ENCODE results near the gene SH3D19. TPM values are rescaled to one million over a fixed set of nuclear protein-coding genes. Genes with fewer than 3 reads are reported as not detected.

Gene SH3D19
- total and polyA plus RNA-seq, 2 of the 4 experiments (the other 2 are of a cell fraction), result 14.4 to 27.2 TPM

GRCh38 chr4:151100531-151100930, 224.9 kb downstream of the SH3D19 start:
- no peak overlapping the region for H2BK120ac ChIP-seq (ENCODE audit: low read depth, low read length)
- H2BK5ac ChIP-seq (ENCODE audit: low read depth, low read length, poor library complexity, severe bottlenecking), result no peak overlapping the region
- H3K27ac ChIP-seq (ENCODE audit: insufficient read depth, low read length), result peak overlapping the region; percentile 37; the same call in 1 of the 2 replicates
- H3K23ac ChIP-seq (ENCODE audit: low read depth, low read length), result peak overlapping the region; percentile 93
- H3K4me3 ChIP-seq (ENCODE audit: insufficient read depth, low read depth, low read length), result peak overlapping the region; percentile 97
- ATAC-seq (ENCODE audit: low read depth) (no peak), DNase-seq (no peak)
- no peak overlapping the region for H3K18ac ChIP-seq (ENCODE audit: low read depth, low read length)
- intact Hi-C loops (cut with micrococcal nuclease), result no loop called here
- POLR2A ChIA-PET (ENCODE audit: unreplicated experiment), result interaction anchor here (0.6 kb wide), 1 partner anchor 1155 kb away, joined by 3 read pairs; no protein-coding TSS in a partner anchor
- peaks cover 54% of the 10 kb centered on the region for H4K20me1 ChIP-seq (ENCODE audit: insufficient read depth, low read length)
- no peaks in the 10 kb centered on the region for H3K9me1 ChIP-seq (ENCODE audit: insufficient read depth, low read length)
- no peaks in the 10 kb centered on the region for H3K27me3 ChIP-seq (ENCODE audit: control insufficient read depth, insufficient read depth, low read length)
- WGBS, 2 experiments (ENCODE audit: extremely low coverage in 2 of 2, insufficient read length in 1 of 2), result 0% methylated on average over 1 of the region's 3 CpGs; no CpG with 5 or more reads in 1 of the 2 experiments
- peak overlapping the region; percentile 91 for H3K14ac ChIP-seq (replicated peaks; ENCODE audit: low read depth, low read length)
- peaks cover 3 to 21% of the 10 kb centered on the region in 2 experiments; a peak in 3 of 4 replicates for H3K79me1 ChIP-seq (ENCODE audit: low read depth in 1 of 2, low read length in 2 of 2)
- H3K4ac ChIP-seq (ENCODE audit: low read depth, low read length), result no peak overlapping the region
- no peak overlapping the region for H4K5ac ChIP-seq (ENCODE audit: low read depth, low read length)
- peaks cover 25% of the 10 kb centered on the region for H3K36me3 ChIP-seq (ENCODE audit: control insufficient read depth, insufficient read depth, low read length)
- no peak overlapping the region; a peak in 1 of 4 replicates for H4K8ac ChIP-seq (ENCODE audit: low read depth in 2 of 2, low read length in 2 of 2)
- no peak for TF ChIP-seq CHD1 (IDR thresholded peaks at IDR 0.05; ENCODE audit: low read depth, low read length)
- TF ChIP-seq RAD21 (IDR thresholded peaks at IDR 0.05; ENCODE audit: low read length), result no peak
- no peak for TF ChIP-seq CEBPB (IDR thresholded peaks at IDR 0.05; ENCODE audit: low read depth, low read length)
- no peak for TF ChIP-seq ELK1 (IDR thresholded peaks at IDR 0.05; ENCODE audit: borderline replicate concordance, low read depth, low read length)
- no peak for TF ChIP-seq MAFK (IDR thresholded peaks at IDR 0.05; ENCODE audit: low read depth, low read length)
- no peak for TF ChIP-seq RFX5 (IDR thresholded peaks at IDR 0.05; ENCODE audit: low read depth, low read length)
- no peak for TF ChIP-seq RCOR1 (IDR thresholded peaks at IDR 0.05; ENCODE audit: insufficient replicate concordance, low read length)
- TF ChIP-seq POLR2A (IDR thresholded peaks at IDR 0.05; ENCODE audit: low read depth, low read length), result no peak
- no peak for TF ChIP-seq FOS (IDR thresholded peaks at IDR 0.05; ENCODE audit: low read depth, low read length)
- no peak for TF ChIP-seq BHLHE40 (IDR thresholded peaks at IDR 0.05; ENCODE audit: low read depth, low read length)
- in situ Hi-C loops (cut with MboI; ENCODE audit: low sequenced_read_pairs), result loop anchor here (25.0 kb wide), 2 partner anchors 512 to 1287 kb away; no protein-coding TSS in a partner anchor
- H3K56ac ChIP-seq (ENCODE audit: extremely low read depth, insufficient read depth, low read length), result no peak overlapping the region; the same call in 1 of the 2 replicates
- no peak overlapping the region for H2AFZ ChIP-seq (replicated peaks; ENCODE audit: low read length, poor library complexity)
- H4K91ac ChIP-seq (ENCODE audit: insufficient read depth, low read depth, low read length), result no peak overlapping the region
- no peak overlapping the region; the same call in 1 of the 2 replicates for H2AK5ac ChIP-seq (ENCODE audit: low read depth, low read length)
- CTCF ChIA-PET, result no interaction called here
- H2BK20ac ChIP-seq (ENCODE audit: low read depth, low read length), result no peak overlapping the region
- BruUV-seq (replicated peaks), result no TSS peak
- H3K4me1 ChIP-seq (ENCODE audit: control insufficient read depth, insufficient read depth, low read length), result no peaks in the 10 kb centered on the region
- H3K4me2 ChIP-seq (ENCODE audit: low read depth, low read length), result peak overlapping the region; percentile 97
- no peaks in the 10 kb centered on the region for H3K9me3 ChIP-seq (ENCODE audit: control insufficient read depth, insufficient read depth, low read length)
- H3K9ac ChIP-seq (ENCODE audit: low read depth, low read length), result peak overlapping the region; percentile 86
- dilution Hi-C loops (cut with HindIII; ENCODE audit: low sequenced_read_pairs, unreplicated experiment), result no loop called here
- H2BK15ac ChIP-seq (ENCODE audit: low read depth, low read length), result no peak overlapping the region
- H2AK9ac ChIP-seq (replicated peaks; ENCODE audit: low read depth, low read length, poor library complexity), result peak overlapping the region; percentile 58
